CD14-positive monocyte (primary cell): ENCODE data around the gene GRID2. TPM values are rescaled to one million over a fixed set of nuclear protein-coding genes. Genes with fewer than 3 reads are reported as not detected.
A peak's percentile ranks its signal among the peaks of the same experiment; 100 is the strongest.

Source experiments
- DNase-seq, 3 donors: peaks; one replicate each; pipeline ENCODE4 v3.0.0-alpha.2; 2011 to 2022
- H2AFZ ChIP-seq: 2 replicates; pipeline ENCODE4 v1.6.0; 2012; ENCODE audit warnings: mild to moderate bottlenecking, low read depth, low read length, inconsistent platforms; ENCODE audit not compliant: insufficient read depth, poor library complexity, severe bottlenecking
- H3K27ac ChIP-seq, 2 donors: 1 replicate in 1 of 2; 2 replicates in 1 of 2; pipeline ENCODE4 v1.5.1; 2012 to 2013; ENCODE audit warnings: low read length in 2 of 2, control low read depth in 1 of 2, inconsistent platforms in 1 of 2, low read depth in 1 of 2, mild to moderate bottlenecking in 1 of 2
- H3K27me3 ChIP-seq, 2 donors: one replicate each; pipeline versions ENCODE4 v1.6.0 to v1.6.1; 2011 to 2013; ENCODE audit warnings: low read length in 2 of 2; ENCODE audit not compliant: control insufficient read depth in 2 of 2, insufficient read depth in 2 of 2
- H3K36me3 ChIP-seq, 2 donors: replicated peaks in 1 of 2; 1 replicate in 1 of 2; 2 replicates in 1 of 2; pipeline versions ENCODE4 v1.5.1 to v1.6.1; 2012 to 2013; ENCODE audit warnings: low read length in 2 of 2, control low read depth in 1 of 2, inconsistent platforms in 1 of 2, mild to moderate bottlenecking in 1 of 2; ENCODE audit not compliant: insufficient read depth in 2 of 2, control insufficient read depth in 1 of 2
- H3K4me1 ChIP-seq, 2 donors: 1 replicate in 1 of 2; 2 replicates in 1 of 2; pipeline versions ENCODE4 v1.5.1 to v1.6.1; 2012 to 2013; ENCODE audit warnings: low read length in 2 of 2, control low read depth in 1 of 2, inconsistent platforms in 1 of 2, mild to moderate bottlenecking in 1 of 2, moderate library complexity in 1 of 2; ENCODE audit not compliant: insufficient read depth in 2 of 2, control insufficient read depth in 1 of 2
- H3K4me2 ChIP-seq: replicated peaks from 2 replicates; pipeline ENCODE3; 2012; ENCODE audit warnings: low read length, moderate library complexity, mild to moderate bottlenecking; ENCODE audit not compliant: poor library complexity, severe bottlenecking; ENCODE audit errors: extremely low read depth
- H3K4me3 ChIP-seq, 3 experiments: fragments of 200-600 bp in 1 of 3; sonication (generic) in 1 of 3; replicated peaks in 1 of 3; 1 replicate in 2 of 3; 2 replicates in 1 of 3; pipeline ENCODE4 v1.5.1; 2011 to 2013; ENCODE audit warnings: low read length in 3 of 3, mild to moderate bottlenecking in 3 of 3, control low read depth in 2 of 3, low read depth in 2 of 3, inconsistent platforms in 1 of 3, moderate library complexity in 1 of 3
- H3K79me2 ChIP-seq: 2 replicates; pipeline ENCODE4 v1.6.0; 2012; ENCODE audit warnings: mild to moderate bottlenecking, control low read depth, inconsistent platforms, low read length, moderate library complexity; ENCODE audit not compliant: insufficient read depth
- H3K9ac ChIP-seq: 2 replicates; pipeline ENCODE4 v1.6.0; 2017; ENCODE audit warnings: low read length, mild to moderate bottlenecking; ENCODE audit not compliant: insufficient read depth, poor library complexity, severe bottlenecking
- H3K9me3 ChIP-seq, 2 donors: replicated peaks in 1 of 2; 1 replicate in 1 of 2; 2 replicates in 1 of 2; pipeline versions ENCODE4 v1.5.1 to v1.6.1; 2012 to 2013; ENCODE audit warnings: low read length in 2 of 2, control low read depth in 1 of 2; ENCODE audit not compliant: control insufficient read depth in 1 of 2, insufficient read depth in 1 of 2
- H4K20me1 ChIP-seq: 2 replicates; pipeline ENCODE4 v1.6.0; 2012; ENCODE audit warnings: mild to moderate bottlenecking, low read length, control low read depth, moderate library complexity; ENCODE audit not compliant: insufficient read depth
- H3K27ac Mint-ChIP-seq, 7 donors: one replicate each; pipeline ENCODE4 v1.8.0; 2020; ENCODE audit warnings: mild to moderate bottlenecking in 7 of 7, mixed read lengths in 7 of 7, moderate library complexity in 6 of 7, inconsistent platforms in 2 of 7
- H3K27me3 Mint-ChIP-seq, 3 donors: one replicate each; pipeline ENCODE4 v1.8.0; 2021 to 2022; ENCODE audit warnings: low read depth in 3 of 3, mild to moderate bottlenecking in 3 of 3, mixed read lengths in 3 of 3, moderate library complexity in 3 of 3, inconsistent platforms in 1 of 3
- H3K36me3 Mint-ChIP-seq, 2 donors: one replicate each; pipeline ENCODE4 v1.8.0; 2020; ENCODE audit warnings: mixed read lengths in 2 of 2, inconsistent platforms in 1 of 2, mild to moderate bottlenecking in 1 of 2
- H3K4me1 Mint-ChIP-seq: one replicate; pipeline ENCODE4 v1.8.0; 2020; ENCODE audit warnings: mild to moderate bottlenecking, mixed read lengths
- H3K4me3 Mint-ChIP-seq, 2 donors: one replicate each; pipeline ENCODE4 v1.8.0; 2020; ENCODE audit warnings: mild to moderate bottlenecking in 2 of 2, mixed read lengths in 2 of 2, moderate library complexity in 1 of 2
- H3K9me3 Mint-ChIP-seq, 7 donors: one replicate each; pipeline ENCODE4 v1.8.0; 2020 to 2022; ENCODE audit warnings: mixed read lengths in 7 of 7, mild to moderate bottlenecking in 6 of 7, moderate library complexity in 6 of 7, inconsistent platforms in 2 of 7
- WGBS: methylation state at CpG from one replicate; pipeline ENCODE4 v1.1.5; 2013; ENCODE audit warnings: missing lambda C conversion rate; ENCODE audit not compliant: insufficient coverage; 5-methylcytosine and 5-hydroxymethylcytosine counted together
- intact Hi-C, 2 donors: fragments of 100-400 bp; cut with micrococcal nuclease; formaldehyde crosslinking; loops; one replicate each; pipeline versions ENCODE4 v1.15.0 to v1.15.1; 2023
- polyA plus RNA-seq, 3 donors: library from polyadenylated mRNA; depleted of rRNA in 1 of 3; unstranded in 2 of 3; stranded (reverse) in 1 of 3; fragments of 300-500 nt in 2 of 3; fragments of >200 nt in 1 of 3; fragmentation: Illumina TruSeq in 2 of 3; gene quantifications; 1 replicate in 2 of 3; 2 replicates in 1 of 3; pipeline ENCODE4 v1.2.3, GENCODE V29; 2012 to 2021
- TF ChIP-seq, protein P1 (sequence below): fragments of 200-600 bp; IDR thresholded peaks from one replicate; pipeline ENCODE4 v1.8.0; 2022; ENCODE audit warnings: antibody characterized with exemption, mild to moderate bottlenecking

Gene GRID2
- polyA plus RNA-seq, 3 donors: not detected

DNA sequence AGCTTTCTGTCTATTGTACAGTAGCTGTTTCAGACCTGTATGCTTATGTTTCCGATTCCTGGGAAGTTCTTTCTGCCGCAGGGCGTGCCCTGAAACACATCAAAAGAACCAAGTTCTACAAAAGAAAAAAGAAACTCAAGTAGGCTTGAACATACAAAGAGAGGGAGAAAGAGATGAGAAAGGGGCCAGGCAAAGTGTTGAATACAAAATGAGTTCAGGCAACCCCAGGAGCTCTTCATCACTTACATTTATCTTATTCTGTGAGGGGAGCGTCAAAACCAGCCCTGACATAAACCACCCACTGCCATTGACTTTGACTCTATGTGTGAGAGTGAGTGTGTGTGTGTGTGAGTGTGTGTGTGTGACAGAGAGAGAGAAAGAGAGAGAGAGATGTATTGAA, 1498.3 kb downstream of the GRID2 start:
- peaks cover 0 to 5% of the 10 kb centered on the region in 2 donors for H3K27me3 ChIP-seq
- H3K4me2 ChIP-seq: no peak overlapping the region
- H3K9me3 Mint-ChIP-seq: peaks cover 0 to 6% (median 0%) of the 10 kb centered on the region in 7 donors
- H3K27ac ChIP-seq: no peak overlapping the region
- no peak overlapping the region for H3K4me3 Mint-ChIP-seq
- H3K36me3 ChIP-seq: no peaks in the 10 kb centered on the region
- DNase-seq: no peak
- no peak overlapping the region for H2AFZ ChIP-seq
- TF ChIP-seq, protein P1, sequence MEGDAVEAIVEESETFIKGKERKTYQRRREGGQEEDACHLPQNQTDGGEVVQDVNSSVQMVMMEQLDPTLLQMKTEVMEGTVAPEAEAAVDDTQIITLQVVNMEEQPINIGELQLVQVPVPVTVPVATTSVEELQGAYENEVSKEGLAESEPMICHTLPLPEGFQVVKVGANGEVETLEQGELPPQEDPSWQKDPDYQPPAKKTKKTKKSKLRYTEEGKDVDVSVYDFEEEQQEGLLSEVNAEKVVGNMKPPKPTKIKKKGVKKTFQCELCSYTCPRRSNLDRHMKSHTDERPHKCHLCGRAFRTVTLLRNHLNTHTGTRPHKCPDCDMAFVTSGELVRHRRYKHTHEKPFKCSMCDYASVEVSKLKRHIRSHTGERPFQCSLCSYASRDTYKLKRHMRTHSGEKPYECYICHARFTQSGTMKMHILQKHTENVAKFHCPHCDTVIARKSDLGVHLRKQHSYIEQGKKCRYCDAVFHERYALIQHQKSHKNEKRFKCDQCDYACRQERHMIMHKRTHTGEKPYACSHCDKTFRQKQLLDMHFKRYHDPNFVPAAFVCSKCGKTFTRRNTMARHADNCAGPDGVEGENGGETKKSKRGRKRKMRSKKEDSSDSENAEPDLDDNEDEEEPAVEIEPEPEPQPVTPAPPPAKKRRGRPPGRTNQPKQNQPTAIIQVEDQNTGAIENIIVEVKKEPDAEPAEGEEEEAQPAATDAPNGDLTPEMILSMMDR: no peak
- H4K20me1 ChIP-seq: no peaks in the 10 kb centered on the region
- WGBS: no CpG with 5 or more reads among the region's 4 CpGs
- H3K4me3 ChIP-seq: no peak overlapping the region
- intact Hi-C loops: no loop called here
- H3K4me1 ChIP-seq: no peaks in the 10 kb centered on the region
- H3K79me2 ChIP-seq: no peaks in the 10 kb centered on the region
- peaks cover 0 to 5% (median 4%) of the 10 kb centered on the region in 3 donors for H3K27me3 Mint-ChIP-seq
- no peak overlapping the region for H3K27ac Mint-ChIP-seq
- no peaks in the 10 kb centered on the region for H3K36me3 Mint-ChIP-seq
- H3K9me3 ChIP-seq: no peaks in the 10 kb centered on the region
- H3K9ac ChIP-seq: no peak overlapping the region
- H3K4me1 Mint-ChIP-seq: no peaks in the 10 kb centered on the region

DNA sequence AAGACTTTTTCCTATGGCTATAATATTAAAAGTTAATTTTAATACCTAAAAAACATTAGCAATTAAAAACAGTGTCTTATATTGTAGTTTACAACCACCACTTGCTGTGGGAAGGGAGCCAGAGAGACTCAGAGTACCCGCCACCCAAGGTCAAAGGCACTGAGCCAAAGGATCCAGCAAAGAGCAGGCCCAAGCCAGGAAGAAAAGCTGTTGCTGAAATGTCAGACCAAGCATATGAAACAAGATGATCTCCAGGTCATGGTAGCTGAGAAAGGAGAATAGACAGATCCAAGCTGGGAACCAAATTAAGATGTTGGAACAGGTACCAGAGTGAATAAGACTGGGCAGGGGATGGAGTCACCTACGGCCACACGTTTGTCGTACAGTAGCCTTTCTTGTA, 1506.0 kb downstream of the GRID2 start:
- Histone ChIP-seq H2AFZ (no peak overlapping the region), H3K4me1 (peaks cover 4 to 7% of the 10 kb centered on the region in 2 donors), H3K27me3 (no peaks in the 10 kb centered on the region), H4K20me1 (no peaks in the 10 kb centered on the region), H3K27ac (no peak overlapping the region), H3K9ac (no peak overlapping the region), H3K36me3 (no peaks in the 10 kb centered on the region), H3K79me2 (no peaks in the 10 kb centered on the region), H3K9me3 (peaks cover 0 to 4% of the 10 kb centered on the region in 2 donors), H3K4me3 (no peak overlapping the region), H3K4me2 (no peak overlapping the region)
- Mint-ChIP-seq H3K9me3 (peaks cover 0 to 9% (median 1%) of the 10 kb centered on the region in 7 donors), H3K27ac (peak overlapping the region in 1 of 7 donors; percentile 7), H3K27me3 (no peaks in the 10 kb centered on the region), H3K4me1 (peaks cover 4% of the 10 kb centered on the region), H3K4me3 (no peak overlapping the region), H3K36me3 (no peaks in the 10 kb centered on the region)
- DNase-seq: no peak
- 80% methylated on average over 1 of the region's 4 CpGs for WGBS
- intact Hi-C loops: no loop called here
- TF ChIP-seq, protein P1: no peak
